SU-DHL-6 (cell line): ENCODE data around the gene PBX1.

Experiments used
- CTCF ChIP-seq: fragments of 200-600 bp; sonication (generic); IDR thresholded peaks from one replicate; pipeline ENCODE4 v1.5.1; 2017; ENCODE audit warnings: antibody characterized with exemption, mild to moderate bottlenecking, low read length, moderate library complexity; ENCODE audit not compliant: insufficient read depth, poor library complexity, severe bottlenecking
- EZH2phosphoT487 ChIP-seq: fragments of 200-600 bp; sonication (generic), shearing (Covaris generic); conservative IDR thresholded peaks from 2 replicates; pipeline ENCODE4 v1.6.1; 2018; ENCODE audit warnings: mild to moderate bottlenecking, antibody characterized with exemption, low read length, moderate library complexity, mixed read lengths

- TF ChIP-seq CTCF (no peak), EZH2phosphoT487 (no peak)
Observed at GRCh38 chr1:164700683-164701082, 141.7 kb downstream of the PBX1 start.
